MCF 10A (cell line): ENCODE measurements around the gene DHCR24. TPM values are rescaled to one million over a fixed set of nuclear protein-coding genes. Genes with fewer than 3 reads are reported as not detected.

Experiments used
- BruUV-seq: library from RNA; stranded (reverse); fragments of 400-500 nt; replicated peaks from 2 replicates; lab custom pipeline; 2021; lab: Mats Ljungman, UMichigan
- CTCF ChIA-PET: fragments of 300-600 bp; sonication (Branson Sonifier 250); formaldehyde crosslinking; extraction: SDS; loops from one replicate; lab custom pipeline; 2021; ENCODE audit warnings: antibody characterized with exemption, inconsistent platforms; lab: Yijun Ruan, JAX
- POLR2A ChIA-PET: fragments of 300-600, 350-650 bp; sonication (Branson Sonifier 250); formaldehyde crosslinking; extraction: SDS; loops from one replicate; lab custom pipeline; 2020; ENCODE audit warnings: antibody characterized with exemption, inconsistent platforms; lab: Yijun Ruan, JAX
- DNase-seq: peaks from one replicate; pipeline ENCODE4 v3.0.0-alpha.2; 2018; ENCODE audit not compliant: unreplicated experiment
- H3K27ac Mint-ChIP-seq: one replicate; pipeline ENCODE4 v1.8.0; 2022; ENCODE audit warnings: mild to moderate bottlenecking, low read depth, mixed read lengths; ENCODE audit not compliant: unreplicated experiment
- H3K27me3 Mint-ChIP-seq: one replicate; pipeline ENCODE4 v1.8.0; 2022; ENCODE audit warnings: mixed read lengths; ENCODE audit not compliant: insufficient read depth, unreplicated experiment
- H3K36me3 Mint-ChIP-seq: one replicate; pipeline ENCODE4 v1.8.0; 2022; ENCODE audit warnings: mild to moderate bottlenecking, moderate library complexity, mixed read lengths; ENCODE audit not compliant: insufficient read depth, unreplicated experiment
- H3K4me1 Mint-ChIP-seq: one replicate; pipeline ENCODE4 v1.8.0; 2022; ENCODE audit warnings: mixed read lengths; ENCODE audit not compliant: insufficient read depth, unreplicated experiment
- H3K4me3 Mint-ChIP-seq: one replicate; pipeline ENCODE4 v1.8.0; 2022; ENCODE audit warnings: mild to moderate bottlenecking, moderate library complexity, mixed read lengths; ENCODE audit not compliant: unreplicated experiment
- H3K9me3 Mint-ChIP-seq: one replicate; pipeline ENCODE4 v1.8.0; 2022; ENCODE audit warnings: mixed read lengths; ENCODE audit not compliant: unreplicated experiment
- intact Hi-C: fragments of 100-400 bp; cut with micrococcal nuclease; formaldehyde crosslinking; loops from 2 replicates; pipeline ENCODE4 v1.14.1; 2022
- total RNA-seq: library from RNA; stranded (reverse); gene quantifications from 2 replicates; pipeline ENCODE4 v1.2.3, GENCODE V29; 2022
- TF ChIP-seq, protein P1 (sequence below): fragments of 200-600 bp; IDR thresholded peaks from one replicate; pipeline ENCODE4 v1.8.0; 2022; ENCODE audit warnings: antibody characterized with exemption, mild to moderate bottlenecking; ENCODE audit not compliant: unreplicated experiment

Gene DHCR24
- total RNA-seq, 1 experiment from 2014 or later = 135 TPM

DNA sequence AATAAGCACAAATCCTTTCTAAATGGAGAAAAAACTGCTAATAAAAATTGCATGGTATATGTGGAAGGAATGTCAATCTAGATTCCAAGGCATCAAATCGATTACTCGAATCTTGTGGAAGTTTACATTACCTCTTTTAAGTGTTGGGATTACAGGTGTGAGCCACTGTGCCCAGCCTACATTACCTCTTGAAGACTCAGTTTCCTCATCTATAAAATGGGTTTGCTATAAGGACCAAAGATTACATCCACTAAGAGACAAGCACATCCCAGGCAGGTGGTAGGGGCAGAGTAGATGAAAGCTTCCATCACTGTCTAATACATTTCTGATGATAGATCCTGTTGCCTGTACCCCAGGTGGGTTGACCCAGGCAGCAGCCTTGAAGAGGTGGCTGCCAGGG lies 16.1 kb downstream of the DHCR24 start:
- ChIA-PET POLR2A (no interaction called here), CTCF (no interaction called here)
- no peaks in the 10 kb centered on the region for H3K4me1 Mint-ChIP-seq
- TF ChIP-seq, protein P1, sequence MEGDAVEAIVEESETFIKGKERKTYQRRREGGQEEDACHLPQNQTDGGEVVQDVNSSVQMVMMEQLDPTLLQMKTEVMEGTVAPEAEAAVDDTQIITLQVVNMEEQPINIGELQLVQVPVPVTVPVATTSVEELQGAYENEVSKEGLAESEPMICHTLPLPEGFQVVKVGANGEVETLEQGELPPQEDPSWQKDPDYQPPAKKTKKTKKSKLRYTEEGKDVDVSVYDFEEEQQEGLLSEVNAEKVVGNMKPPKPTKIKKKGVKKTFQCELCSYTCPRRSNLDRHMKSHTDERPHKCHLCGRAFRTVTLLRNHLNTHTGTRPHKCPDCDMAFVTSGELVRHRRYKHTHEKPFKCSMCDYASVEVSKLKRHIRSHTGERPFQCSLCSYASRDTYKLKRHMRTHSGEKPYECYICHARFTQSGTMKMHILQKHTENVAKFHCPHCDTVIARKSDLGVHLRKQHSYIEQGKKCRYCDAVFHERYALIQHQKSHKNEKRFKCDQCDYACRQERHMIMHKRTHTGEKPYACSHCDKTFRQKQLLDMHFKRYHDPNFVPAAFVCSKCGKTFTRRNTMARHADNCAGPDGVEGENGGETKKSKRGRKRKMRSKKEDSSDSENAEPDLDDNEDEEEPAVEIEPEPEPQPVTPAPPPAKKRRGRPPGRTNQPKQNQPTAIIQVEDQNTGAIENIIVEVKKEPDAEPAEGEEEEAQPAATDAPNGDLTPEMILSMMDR = no peak
- H3K27ac Mint-ChIP-seq = no peak overlapping the region
- no peaks in the 10 kb centered on the region for H3K9me3 Mint-ChIP-seq
- DNase-seq = no peak
- no peaks in the 10 kb centered on the region for H3K27me3 Mint-ChIP-seq
- BruUV-seq = no TSS peak
- intact Hi-C loops = no loop called here
- H3K4me3 Mint-ChIP-seq = no peak overlapping the region
- peaks cover 91% of the 10 kb centered on the region for H3K36me3 Mint-ChIP-seq

DNA sequence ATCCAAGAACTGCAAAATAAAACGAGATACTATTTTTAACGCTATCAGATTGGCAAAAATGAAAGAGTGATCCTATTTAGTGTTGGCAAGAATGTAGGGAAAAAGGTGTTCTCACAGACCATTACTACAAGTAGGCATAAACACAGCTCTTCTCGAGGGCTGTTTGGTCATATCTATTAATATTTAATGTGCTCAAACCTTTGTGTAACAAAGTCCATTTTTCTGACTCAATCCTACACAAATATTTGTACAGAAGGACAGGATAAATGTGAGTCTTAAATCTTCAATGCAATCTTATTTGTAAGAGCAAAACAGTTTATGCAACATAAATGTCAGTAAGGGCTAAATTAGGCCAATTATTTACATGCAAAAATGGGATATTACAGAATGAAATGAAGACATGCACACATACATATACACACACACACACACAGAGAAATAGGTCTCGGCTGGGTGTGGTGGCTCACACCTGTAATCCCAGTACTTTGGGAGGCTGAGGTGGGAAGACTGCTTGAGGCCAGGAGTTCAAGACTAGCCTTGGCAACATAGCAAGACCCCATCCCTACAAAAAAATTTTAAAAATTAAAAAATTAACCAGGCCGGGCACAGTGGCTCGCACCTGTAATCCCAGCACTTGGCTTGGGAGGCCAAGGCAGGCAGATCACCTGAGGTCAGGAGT lies 17.7 kb downstream of the DHCR24 start:
- ChIA-PET POLR2A (no interaction called here), CTCF (interaction anchor here (0.5 to 2.1 kb wide), 2 partner anchors 76 to 214 kb away, joined by 3 to 7 read pairs; no protein-coding TSS in a partner anchor)
- H3K27ac Mint-ChIP-seq = no peak overlapping the region
- no peaks in the 10 kb centered on the region for H3K27me3 Mint-ChIP-seq
- intact Hi-C loops = no loop called here
- TF ChIP-seq, protein P1 = no peak
- BruUV-seq = no TSS peak
- no peak for DNase-seq
- H3K4me3 Mint-ChIP-seq = no peak overlapping the region
- H3K4me1 Mint-ChIP-seq = peaks cover 9% of the 10 kb centered on the region
- H3K36me3 Mint-ChIP-seq = peaks cover 81% of the 10 kb centered on the region
- no peaks in the 10 kb centered on the region for H3K9me3 Mint-ChIP-seq

DNA sequence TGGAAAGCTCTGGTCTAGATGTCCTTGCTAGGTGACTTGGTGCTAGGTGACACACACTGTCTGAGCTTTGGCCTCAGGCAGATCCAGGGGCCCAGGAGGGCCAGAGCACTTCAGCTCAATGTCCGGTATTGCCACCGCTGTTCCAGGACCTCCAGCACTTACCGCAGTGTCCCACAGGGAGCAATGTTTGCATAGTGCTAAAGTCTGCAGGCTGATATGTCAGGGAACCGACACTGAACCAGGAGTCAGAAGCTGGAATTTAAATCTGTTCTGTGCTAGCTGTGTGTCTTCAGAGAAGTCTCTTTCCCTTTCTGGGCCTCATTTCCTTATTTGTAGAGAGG lies 19.3 kb downstream of the DHCR24 start:
- no TSS peak for BruUV-seq
- peaks cover 84% of the 10 kb centered on the region for H3K36me3 Mint-ChIP-seq
- POLR2A ChIA-PET = no interaction called here
- H3K27me3 Mint-ChIP-seq = no peaks in the 10 kb centered on the region
- H3K4me1 Mint-ChIP-seq = peaks cover 12% of the 10 kb centered on the region
- CTCF ChIA-PET = interaction anchor here (2.1 kb wide), 1 partner anchor 77 kb away, joined by 7 read pairs; no protein-coding TSS in a partner anchor
- TF ChIP-seq, protein P1 = no peak
- intact Hi-C loops = no loop called here
- H3K4me3 Mint-ChIP-seq = no peak overlapping the region
- no peak overlapping the region for H3K27ac Mint-ChIP-seq
- H3K9me3 Mint-ChIP-seq = no peaks in the 10 kb centered on the region
- DNase-seq = no peak

DNA sequence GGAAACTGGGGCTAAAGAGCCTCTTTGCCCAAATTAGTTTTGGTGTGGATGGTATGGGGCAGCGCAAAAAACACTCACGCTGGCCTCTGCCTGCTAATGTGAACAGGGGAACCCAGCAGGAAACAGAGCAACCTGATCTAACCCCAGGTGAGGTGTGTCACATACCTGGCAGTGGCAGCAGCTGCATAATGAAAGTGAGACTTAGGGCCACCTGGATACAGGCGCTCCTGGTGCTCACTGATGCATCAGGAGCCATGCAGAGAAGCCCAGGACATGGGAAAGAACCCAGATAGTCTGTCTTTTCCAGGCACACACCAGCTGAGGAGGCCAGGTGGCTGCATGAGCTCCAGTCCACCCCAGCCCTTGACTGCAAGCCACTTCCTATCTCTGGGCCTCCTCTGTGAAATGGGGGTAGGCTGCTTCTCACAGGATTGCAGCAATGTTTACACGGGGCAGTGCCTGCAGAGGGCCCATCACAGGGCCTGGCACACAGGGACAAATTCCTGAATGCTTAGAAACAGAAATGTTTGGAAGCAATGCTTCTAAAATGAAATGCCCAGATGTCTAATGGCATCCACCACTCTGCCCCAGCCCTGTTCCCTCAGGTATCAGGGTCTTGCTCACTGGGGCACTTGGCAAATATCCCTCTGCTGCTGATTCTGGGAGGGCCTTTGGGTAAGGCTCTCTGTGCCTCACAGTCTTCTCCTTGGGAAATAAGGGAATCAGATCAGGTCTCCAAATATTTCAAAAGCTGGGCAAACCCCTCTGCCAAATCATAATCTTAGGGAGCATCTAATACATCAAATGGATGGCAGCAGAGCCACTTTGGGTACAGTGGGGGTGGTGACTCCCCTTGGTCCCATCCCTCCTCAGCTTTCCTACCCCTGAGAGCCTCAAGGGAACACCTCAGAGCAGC lies 19.9 kb downstream of the DHCR24 start:
- CTCF ChIA-PET = interaction anchor here (2.1 kb wide), 1 partner anchor 78 kb away, joined by 7 read pairs; no protein-coding TSS in a partner anchor
- Mint-ChIP-seq H3K27ac (no peak overlapping the region), H3K27me3 (no peaks in the 10 kb centered on the region), H3K9me3 (no peaks in the 10 kb centered on the region), H3K36me3 (peaks cover 84% of the 10 kb centered on the region), H3K4me1 (peaks cover 16% of the 10 kb centered on the region), H3K4me3 (no peak overlapping the region)
- intact Hi-C loops = no loop called here
- no peak for DNase-seq
- POLR2A ChIA-PET = no interaction called here
- BruUV-seq = no TSS peak
- TF ChIP-seq, protein P1 = no peak
